ENCODE data around the gene CHAC1.
"Not testable (repeated sequence)": the region's sequence is repeated elsewhere in the genome, so short reads cannot be mapped to it uniquely, and the experiment has no call there.

CHAC1 gene

DNA sequence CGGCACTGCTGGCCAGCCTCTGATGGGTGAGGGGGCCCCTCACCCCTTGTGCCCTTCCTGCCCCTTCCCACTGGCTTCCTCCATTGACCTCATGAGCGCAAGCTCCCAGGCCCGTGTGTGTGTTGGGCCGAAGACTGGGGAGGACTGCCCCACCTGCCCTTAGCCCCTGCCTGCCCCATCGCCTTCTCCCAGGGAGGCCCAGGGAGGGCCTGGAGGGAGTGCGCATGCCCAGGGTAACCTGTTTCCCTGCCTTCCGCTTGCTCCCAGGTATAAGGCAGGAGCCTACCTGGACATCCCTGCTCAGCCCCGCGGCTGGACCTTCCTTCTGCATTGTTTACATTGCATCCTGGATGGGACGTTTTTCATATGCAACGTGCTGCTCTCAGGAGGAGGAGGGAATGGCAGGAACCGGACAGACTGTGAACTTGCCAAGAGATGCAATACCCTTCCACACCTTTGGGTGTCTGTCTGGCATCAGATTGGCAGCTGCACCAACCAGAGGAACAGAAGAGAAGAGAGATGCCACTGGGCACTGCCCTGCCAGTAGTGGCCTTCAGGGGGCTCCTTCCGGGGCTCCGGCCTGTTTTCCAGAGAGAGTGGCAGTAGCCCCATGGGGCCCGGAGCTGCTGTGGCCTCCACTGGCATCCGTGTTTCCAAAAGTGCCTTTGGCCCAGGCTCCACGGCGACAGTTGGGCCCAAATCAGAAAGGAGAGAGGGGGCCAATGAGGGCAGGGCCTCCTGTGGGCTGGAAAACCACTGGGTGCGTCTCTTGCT lies 15.3 kb upstream of the CHAC1 start:
- DNase-seq (ENCODE audit: low spot score): peak; percentile 66

- DNase-seq (ENCODE audit: low spot score): no peak
These were observed 14.8 kb upstream of the CHAC1 start for GRCh38 chr15:40938536-40938870.

GRCh38 chr15:40940296-40940801 lies 12.9 kb upstream of the CHAC1 start:
- no peak for DNase-seq (ENCODE audit: low spot score)

DNA sequence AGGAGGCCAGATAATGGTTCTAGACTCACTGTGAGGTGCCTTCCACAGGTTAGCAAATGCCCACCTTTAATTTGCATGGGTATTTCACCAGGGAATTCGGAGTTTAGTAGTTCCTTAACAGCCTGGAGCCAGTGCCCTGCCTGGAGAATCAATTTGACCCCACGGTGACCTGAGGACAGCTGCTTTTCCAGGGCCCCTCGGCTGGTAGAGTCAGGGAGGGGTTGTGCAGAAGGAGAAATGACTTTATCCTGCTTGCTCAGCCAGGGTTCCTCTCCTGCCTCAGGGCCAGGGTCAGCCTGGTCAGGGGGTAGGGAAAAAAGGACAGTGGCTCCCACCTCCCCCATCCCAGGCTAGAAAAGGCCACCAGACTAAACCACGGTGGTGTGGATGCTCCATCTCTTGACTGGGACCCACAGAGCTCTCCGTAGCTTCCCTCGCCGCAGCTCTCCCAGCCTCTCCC lies 12.2 kb upstream of the CHAC1 start:
- DNase-seq (ENCODE audit: low spot score): no peak

GRCh38 chr15:40941528-40942336 lies 11.5 kb upstream of the CHAC1 start:
- DNase-seq (ENCODE audit: low spot score): peak; percentile 95

GRCh38 chr15:40942337-40942854 lies 10.9 kb upstream of the CHAC1 start:
- DNase-seq (ENCODE audit: low spot score): no peak

- DNase-seq (ENCODE audit: low spot score): no peak
These were observed 10.4 kb upstream of the CHAC1 start for GRCh38 chr15:40942878-40943277.

DNA sequence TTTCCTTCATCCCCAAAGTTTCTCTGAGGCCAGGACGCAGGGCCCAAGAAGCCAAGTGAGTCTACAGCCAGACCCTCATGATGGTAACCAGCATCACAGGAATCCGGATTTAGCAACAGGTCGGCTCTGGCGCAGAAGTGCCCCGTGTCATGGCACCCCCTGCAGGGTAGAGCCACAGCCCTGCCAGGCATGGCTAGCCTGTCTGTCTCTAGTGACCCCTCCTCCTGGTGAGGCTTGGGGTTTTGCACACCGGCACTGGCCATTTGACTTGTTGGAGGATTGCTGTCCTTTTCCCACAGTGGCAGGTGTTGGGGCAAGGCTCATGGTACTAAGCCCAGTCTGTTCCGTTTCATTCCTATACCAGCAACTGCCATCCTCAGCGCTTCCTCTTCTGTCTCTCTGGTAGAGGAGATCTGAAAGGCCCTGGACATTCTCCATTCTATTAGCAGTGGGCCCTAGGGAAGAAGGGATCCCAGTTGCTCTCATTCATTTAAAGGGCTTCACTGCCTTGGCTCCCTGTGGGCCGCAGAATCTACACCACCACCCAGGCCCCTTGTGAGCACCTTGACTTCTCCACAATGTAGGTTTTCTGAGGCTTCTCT lies 9.4 kb upstream of the CHAC1 start:
- no peak for DNase-seq (ENCODE audit: low spot score)

DNA sequence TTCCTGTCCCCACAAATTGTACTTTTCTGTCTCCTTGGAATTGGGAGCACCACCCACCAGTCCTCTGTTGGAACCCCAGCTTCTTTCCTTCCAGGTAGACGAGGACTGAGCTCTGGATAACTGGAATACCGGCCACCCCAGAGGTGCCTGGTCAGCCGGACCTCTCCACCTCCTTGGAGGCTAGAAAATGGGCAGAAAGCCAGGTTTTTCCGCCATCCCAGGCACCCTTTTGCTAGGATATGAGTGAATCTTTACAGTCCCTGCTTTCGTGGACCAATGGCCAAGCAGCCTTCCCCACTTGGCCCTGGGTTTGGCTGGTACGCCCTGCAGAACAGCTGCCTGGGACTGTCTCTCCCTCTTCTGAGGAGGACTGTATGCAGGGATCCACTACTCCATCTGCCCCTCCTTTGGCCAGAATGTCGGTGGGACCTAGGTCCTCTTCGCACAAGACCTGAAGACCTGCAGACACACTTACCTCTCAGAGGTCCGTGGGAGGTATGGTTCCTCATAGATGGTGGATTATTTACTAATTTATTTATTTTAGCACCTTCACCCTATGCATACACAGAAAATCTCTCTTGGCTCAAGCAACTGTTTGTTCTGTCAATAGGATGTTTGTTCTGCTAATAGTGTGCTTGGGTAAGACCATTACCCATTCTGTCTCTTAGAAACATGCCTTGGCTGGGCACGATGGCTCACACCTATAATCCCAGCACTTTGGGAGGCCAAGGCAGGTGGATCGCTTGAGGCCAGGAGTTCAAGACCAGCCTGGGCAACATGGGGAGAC lies 8.6 kb upstream of the CHAC1 start:
- no peak for DNase-seq (ENCODE audit: low spot score)

GRCh38 chr15:40948706-40949473 lies 4.4 kb upstream of the CHAC1 start:
- DNase-seq (ENCODE audit: low spot score): no peak

DNA sequence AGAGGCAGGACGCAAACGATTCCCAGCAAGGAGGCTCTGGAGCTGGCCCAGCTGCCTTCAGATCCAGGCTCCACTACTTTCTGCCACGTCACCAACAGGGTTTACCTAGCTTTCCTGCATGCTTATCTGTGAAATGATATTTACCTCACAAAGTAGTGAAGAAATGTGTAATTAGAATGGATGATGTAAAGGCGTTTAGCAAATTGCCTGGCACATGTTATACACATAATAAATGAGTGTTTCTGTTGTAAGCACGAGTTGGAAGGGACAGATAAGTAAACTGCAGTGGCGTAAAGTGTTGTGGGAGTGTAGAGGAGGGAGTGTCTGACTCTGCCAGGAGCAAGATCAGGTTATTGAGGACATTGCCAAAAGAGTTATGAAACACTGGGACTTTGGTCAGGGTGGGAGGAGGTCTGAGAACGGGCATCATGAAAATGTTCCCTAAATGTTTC lies 3.5 kb upstream of the CHAC1 start:
- DNase-seq (ENCODE audit: low spot score): no peak

- DNase-seq (ENCODE audit: low spot score): no peak
These were observed 1.5 kb upstream of the CHAC1 start for GRCh38 chr15:40951764-40952163.

GRCh38 chr15:40952301-40952900 lies 870 bp upstream of the CHAC1 start:
- no peak for DNase-seq (ENCODE audit: low spot score)

- DNase-seq (ENCODE audit: low spot score): no peak
These were observed 423 bp downstream of the CHAC1 start for GRCh38 chr15:40953713-40954074.

DNA sequence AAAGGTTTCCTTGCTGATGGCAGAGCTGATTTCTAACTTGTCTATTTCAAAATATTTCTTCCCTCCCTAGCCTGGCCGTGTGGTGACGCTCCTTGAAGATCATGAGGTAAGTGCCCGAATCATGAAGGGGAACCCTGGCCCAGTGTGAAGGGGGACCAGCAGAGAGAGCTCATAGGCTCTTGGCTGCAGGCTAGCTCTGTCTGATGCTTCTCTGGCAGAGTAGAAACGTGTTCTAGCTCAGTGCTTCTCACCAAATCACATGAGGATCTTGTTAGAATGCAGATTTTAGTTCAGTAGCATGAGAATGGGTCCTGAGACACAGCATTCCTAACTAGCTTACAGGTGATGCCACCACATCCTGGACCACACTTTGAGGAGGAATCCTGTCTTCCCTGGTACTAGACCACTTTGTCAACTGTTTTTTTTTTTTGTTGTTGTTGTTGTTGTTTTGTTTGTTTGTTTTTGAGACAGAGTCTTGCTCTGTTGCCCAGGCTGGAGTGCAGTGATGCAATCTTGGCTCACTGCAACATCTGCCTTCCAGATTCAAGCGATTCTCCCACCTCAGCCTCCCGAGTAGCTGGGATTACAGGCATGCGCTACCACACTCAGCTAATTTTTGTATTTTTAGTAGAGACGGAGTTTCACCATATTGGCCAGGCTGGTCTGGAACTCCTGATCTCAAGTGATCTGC lies 1.0 kb downstream of the CHAC1 start:
- not testable (repeated sequence) for DNase-seq (ENCODE audit: low spot score)

- no peak for DNase-seq (ENCODE audit: low spot score)
These were observed 2.1 kb downstream of the CHAC1 start for GRCh38 chr15:40955141-40955903.

- DNase-seq (ENCODE audit: low spot score): no peak
These were observed 2.8 kb downstream of the CHAC1 start for GRCh38 chr15:40955930-40956540.

DNA sequence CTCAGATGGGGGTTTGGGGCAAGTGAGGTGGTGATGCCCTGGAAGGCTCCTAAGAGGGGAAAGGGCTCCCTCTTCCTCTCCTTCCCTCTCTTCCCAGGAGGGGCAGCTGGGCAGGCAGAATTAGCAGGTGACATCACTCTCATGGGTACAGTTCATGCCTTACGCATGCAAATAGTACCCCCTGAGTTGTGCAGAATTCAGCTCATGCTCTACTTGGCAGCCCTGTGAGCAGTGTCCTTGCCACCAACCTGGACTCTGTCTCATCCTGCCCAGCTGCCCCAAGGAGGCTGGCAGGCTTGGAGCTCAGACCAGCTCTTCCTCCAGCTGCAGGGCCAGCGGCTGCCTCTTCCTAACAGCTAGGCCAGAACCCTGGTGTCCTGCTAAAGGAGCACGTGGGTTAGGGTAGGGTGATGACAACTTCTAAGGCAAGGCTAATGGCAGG lies 3.3 kb downstream of the CHAC1 start:
- DNase-seq (ENCODE audit: low spot score): no peak

Measured in hepatic stellate cell (primary cell).